HTERT RPE-1 (cell line): ENCODE measurements around the gene ABCA9.
"Not testable (repeated sequence)": the region's sequence is repeated elsewhere in the genome, so short reads cannot be mapped to it uniquely, and the experiment has no call there.

Experiments used
- in situ Hi-C: fragments of 300-500 bp; cut with MboI; formaldehyde crosslinking; loops from 4 replicates; pipeline ENCODE4 v1.14.3; 2020; ENCODE audit warnings: low sequenced_read_pairs

The ABCA9 gene, protein sequence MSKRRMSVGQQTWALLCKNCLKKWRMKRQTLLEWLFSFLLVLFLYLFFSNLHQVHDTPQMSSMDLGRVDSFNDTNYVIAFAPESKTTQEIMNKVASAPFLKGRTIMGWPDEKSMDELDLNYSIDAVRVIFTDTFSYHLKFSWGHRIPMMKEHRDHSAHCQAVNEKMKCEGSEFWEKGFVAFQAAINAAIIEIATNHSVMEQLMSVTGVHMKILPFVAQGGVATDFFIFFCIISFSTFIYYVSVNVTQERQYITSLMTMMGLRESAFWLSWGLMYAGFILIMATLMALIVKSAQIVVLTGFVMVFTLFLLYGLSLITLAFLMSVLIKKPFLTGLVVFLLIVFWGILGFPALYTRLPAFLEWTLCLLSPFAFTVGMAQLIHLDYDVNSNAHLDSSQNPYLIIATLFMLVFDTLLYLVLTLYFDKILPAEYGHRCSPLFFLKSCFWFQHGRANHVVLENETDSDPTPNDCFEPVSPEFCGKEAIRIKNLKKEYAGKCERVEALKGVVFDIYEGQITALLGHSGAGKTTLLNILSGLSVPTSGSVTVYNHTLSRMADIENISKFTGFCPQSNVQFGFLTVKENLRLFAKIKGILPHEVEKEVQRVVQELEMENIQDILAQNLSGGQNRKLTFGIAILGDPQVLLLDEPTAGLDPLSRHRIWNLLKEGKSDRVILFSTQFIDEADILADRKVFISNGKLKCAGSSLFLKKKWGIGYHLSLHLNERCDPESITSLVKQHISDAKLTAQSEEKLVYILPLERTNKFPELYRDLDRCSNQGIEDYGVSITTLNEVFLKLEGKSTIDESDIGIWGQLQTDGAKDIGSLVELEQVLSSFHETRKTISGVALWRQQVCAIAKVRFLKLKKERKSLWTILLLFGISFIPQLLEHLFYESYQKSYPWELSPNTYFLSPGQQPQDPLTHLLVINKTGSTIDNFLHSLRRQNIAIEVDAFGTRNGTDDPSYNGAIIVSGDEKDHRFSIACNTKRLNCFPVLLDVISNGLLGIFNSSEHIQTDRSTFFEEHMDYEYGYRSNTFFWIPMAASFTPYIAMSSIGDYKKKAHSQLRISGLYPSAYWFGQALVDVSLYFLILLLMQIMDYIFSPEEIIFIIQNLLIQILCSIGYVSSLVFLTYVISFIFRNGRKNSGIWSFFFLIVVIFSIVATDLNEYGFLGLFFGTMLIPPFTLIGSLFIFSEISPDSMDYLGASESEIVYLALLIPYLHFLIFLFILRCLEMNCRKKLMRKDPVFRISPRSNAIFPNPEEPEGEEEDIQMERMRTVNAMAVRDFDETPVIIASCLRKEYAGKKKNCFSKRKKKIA (N-terminal part only)

DNA sequence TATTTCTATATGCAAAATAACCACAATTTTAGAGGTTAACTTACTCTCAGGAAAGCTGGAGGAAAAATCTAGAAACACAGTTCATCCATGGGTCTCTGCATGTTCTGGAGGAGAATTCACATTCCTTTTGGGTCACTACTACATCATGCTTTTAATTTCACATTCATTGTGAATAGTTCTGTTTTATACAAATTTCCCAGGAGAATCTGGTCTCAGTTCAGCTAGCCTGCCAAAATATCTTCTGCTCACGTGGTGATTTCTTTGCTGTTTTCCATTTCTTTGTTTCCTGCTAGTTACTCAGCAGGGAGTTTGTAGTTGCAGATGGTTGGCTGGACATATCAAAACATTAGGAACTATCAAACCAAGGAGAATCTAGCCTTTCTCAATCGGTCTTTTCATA is at the start of gene ABCA9:
TSS of gene ABCA9 (minus strand) at position 106 of the 400 bp plus-strand sequence. CDS start 9,801 bp downstream, outside the sequence.
- in situ Hi-C loops, result no loop called here

DNA sequence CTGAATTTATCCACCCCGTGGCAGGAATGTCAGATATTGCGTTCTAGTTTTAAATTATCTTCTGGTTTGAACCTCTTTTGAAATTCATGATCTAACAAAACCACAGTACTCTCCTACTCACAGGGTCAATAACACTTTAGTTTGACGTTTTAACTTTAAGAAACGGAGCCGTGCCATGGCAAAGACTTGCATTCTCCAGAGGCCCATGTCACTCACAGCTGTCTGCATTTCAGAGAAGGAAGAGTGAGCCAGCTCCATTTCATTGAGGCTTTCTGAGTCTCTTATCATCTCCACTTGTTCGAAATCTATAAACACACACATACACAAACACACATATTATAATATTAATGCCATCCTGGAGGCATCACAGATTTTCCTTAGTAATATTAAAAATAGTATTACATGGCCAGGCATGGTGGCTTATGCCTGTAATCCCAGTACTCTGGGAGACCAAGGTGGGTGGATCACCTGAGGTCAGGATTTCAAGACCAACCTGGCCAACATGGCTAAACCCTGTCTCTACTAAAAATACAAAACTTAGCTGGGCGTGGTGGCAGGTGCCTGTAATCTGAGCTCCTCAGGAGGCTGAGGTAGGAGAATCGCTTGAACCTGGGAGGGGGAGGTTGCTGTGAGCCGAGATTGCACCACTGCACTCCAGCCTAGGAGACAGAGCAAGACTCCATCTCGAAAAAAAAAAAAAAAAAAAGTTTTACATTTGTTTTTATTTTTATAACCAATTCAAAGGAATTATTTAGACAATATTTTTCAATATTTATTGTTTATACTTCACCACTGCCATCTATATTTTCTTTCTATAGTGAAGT is 45.4 kb upstream of the ABCA9 start:
- in situ Hi-C loops, result no loop called here

DNA sequence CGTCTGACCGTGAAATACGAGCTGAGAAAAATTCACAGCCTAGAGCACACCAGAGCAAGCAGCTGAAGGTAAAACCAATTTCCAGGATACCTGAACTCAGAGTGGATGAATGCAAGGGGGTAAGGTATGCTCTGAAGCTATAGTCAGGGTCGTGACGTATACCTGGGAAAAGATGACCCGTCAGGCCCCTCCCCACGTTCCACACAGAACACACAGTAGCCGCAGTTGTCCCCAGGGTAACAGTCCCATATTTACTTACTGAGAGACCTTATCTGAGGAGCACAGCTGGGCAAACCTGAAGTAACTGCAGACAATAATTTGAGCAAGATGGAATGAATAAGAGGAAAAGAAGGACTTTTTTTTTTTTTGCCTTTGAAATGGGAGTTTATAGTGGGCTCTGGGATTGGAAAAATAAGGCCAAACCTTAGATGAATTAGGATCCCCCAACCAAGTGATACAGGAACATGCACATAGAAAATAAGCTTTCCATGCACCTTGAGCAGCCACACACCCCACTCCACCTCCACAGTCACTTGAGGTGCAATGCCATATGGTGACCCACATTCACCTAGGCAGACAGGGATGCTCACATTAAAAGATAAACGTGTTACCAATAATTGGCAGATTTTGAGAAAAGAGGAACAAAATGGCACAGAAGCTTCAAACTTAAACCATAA is 43.0 kb upstream of the ABCA9 start:
- in situ Hi-C loops, result no loop called here

GRCh38 chr17:69098625-69099024 is 37.9 kb upstream of the ABCA9 start:
- in situ Hi-C loops, result no loop called here

GRCh38 chr17:69096541-69096940 is 35.8 kb upstream of the ABCA9 start:
- in situ Hi-C loops, result no loop called here

GRCh38 chr17:69093995-69094394 is 33.3 kb upstream of the ABCA9 start:
- in situ Hi-C loops, result no loop called here

DNA sequence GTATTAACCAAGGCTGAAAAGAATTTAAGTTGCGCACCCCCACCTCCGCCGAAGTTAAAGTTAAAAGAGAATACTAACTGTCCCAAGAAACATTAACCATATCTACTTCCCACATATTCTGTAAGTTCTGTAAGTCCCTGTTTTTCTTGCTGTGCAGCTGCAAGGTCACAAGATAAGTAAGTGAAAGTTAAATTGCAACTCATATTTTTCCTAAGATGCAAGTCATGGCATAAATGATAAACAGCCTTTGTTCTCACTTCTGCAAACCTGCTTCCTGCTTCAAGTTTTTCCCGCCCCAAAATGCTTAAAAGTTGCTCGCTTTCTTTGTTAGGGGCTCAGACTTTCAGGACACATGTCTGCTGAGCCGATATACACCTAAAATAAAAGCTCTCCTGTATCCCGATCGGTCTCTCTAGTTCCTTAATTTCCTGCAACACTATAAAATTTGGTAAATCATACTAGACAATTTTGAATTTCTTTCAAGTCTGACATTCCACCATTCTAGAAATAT is 32.6 kb upstream of the ABCA9 start:
- in situ Hi-C loops, result no loop called here

- in situ Hi-C loops, result no loop called here
Measured at GRCh38 chr17:69090365-69090764, 29.6 kb upstream of the ABCA9 start.

DNA sequence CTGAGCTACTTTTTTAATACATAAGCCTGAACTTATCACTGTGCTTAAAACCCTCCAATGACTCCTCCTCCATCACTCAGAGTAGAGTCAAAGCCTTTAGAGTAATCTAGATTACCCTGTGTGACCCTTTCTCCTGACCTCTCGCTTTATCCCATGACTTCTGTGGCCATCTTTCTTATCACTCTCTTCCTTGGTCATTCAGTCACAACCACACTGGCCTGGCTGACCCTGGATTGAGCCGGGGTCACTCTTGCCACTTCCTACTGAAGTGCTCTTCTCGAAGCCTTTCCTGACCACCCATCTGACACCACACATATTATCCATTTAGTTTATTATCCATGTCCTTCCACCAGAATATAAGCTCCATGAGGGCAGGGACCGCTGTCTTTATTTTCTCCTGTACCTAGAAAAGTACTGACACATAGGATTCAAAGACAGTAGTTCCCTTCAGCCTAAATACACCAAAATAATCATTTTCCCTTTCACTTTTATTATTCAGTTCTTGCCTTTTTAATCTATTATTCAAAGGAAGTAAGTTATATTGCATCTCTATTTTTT is 28.0 kb upstream of the ABCA9 start:
- in situ Hi-C loops, result no loop called here

GRCh38 chr17:69086641-69087040 is 25.9 kb upstream of the ABCA9 start:
- in situ Hi-C loops, result no loop called here

- in situ Hi-C loops, result no loop called here
Measured at GRCh38 chr17:69084911-69085310, 24.2 kb upstream of the ABCA9 start.

DNA sequence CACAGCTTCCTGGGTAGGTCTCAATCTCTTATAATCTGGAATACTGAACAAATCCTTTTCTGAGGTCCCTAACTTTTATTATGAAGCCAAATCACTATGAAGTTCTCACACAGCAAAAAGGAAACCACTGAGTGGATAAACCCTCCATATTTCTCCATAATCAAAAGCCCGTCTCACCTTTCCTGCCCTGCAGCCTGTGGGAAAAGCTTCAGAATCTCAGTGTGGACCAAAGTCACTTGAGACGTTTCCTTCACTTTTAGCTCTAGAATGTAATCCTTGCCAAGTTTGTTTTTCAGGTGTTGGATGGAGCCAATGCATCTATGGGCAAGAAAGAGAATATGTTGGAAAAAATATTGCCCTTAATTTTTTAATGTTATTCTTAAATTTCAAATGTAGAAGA is 22.0 kb upstream of the ABCA9 start:
- in situ Hi-C loops, result no loop called here

- in situ Hi-C loops, result no loop called here
Measured at GRCh38 chr17:69078864-69079263, 18.1 kb upstream of the ABCA9 start.

DNA sequence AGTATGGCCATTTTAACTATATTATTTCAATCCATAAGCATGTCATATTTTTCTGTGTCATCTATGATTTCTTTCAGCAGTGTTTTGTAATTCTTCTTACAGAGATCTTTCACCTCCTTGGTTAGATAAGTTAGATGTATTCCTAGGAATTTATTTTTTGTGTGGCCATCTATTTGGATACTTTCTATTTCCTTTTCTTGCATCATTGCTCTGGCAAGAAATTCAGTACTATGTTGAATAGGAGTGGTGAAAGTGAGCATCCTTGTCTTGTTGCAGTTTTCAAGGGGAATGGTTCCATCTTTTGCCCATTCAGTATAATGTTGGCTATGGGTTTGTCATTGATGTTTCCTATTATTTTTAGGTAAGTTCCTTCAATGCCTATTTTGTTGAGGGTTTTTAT is 15.1 kb upstream of the ABCA9 start:
- in situ Hi-C loops, result no loop called here

GRCh38 chr17:69073392-69073791 is 12.7 kb upstream of the ABCA9 start:
- in situ Hi-C loops, result not testable (repeated sequence)

DNA sequence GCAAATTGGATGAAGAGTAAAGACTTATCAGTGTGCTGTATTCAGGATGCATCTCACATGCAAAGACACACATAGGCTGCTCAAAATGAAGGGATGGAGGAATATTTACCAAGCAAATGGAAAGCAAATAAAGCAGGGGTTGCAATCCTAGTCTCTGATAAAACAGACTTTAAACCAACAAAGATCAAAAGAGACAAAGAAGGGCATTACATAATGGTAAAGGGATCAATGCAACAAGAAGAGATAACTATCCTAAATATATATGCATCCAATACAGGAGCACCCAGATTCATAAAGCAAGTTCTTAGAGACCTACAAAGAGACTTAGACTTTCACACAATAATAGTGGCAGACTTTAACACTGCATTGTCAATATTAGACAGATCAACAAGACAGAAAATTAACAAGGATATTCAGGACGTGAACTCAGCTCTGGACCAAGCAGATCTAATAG is 12.1 kb upstream of the ABCA9 start:
- in situ Hi-C loops, result not testable (repeated sequence)

DNA sequence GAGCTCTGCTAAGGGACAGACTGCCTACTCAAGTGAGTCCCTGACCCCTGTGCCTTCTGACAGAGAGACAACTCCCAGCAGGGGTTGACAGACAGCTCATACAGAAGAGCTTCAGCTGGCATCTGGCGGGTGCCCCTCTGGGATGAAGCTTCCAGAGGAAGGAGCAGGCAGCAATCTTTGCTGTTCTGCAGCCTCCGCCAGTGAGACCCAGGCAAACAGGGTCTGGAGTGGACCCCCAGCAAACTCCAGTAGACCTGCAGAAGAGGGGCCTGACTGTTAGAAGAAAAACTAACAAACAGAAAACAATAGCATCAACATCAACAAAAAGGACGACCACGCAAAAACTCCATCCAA is 10.5 kb upstream of the ABCA9 start:
- in situ Hi-C loops, result not testable (repeated sequence)

DNA sequence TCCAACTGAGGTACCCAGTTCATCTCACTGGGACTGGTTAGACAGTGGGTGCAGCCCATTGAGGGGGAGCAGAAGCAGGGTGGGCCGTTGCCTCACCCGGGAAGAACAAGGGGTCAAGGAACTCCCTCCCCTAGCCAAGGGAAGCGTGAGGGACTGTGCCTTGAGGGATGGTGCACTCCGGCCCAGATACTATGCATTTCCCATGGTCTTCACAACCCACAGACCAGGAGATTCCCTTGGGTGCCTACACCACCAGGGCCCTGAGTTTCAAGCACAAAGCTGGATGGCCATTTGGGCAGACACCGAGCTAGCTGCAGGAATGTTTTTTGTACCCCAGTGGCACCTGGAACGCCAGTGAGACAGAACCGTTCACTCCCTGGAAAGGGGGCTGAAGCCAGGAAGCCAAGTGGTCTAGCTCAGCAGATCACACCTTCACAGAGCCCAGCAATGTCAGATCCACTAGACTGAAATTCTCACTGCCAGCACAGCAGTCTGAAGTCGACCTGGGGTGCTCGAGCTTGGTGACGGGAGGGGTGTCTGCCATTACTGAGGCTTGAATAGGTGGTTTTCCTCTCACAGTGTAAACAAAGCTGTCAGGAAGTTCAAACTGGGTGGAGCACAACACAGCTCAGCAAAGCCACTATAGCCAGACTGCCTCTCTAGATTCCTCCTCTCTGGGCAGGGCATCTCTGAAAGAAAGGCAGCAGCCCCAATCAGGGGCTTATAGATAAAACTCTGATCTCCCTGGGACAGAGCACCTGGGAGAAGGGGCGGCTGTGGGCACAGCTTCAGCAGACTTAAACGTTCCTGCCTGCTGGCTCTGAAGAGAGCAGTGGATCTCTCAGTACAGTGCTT is 9.9 kb upstream of the ABCA9 start:
- in situ Hi-C loops, result not testable (repeated sequence)
